Left lung (tissue), 10 donors: Measurements from ENCODE around the gene DAGLA. TPM values are rescaled to one million over a fixed set of nuclear protein-coding genes. Genes with fewer than 3 reads are reported as not detected.

Experiments
- ATAC-seq: fragments of 200-7000 bp; cut with Tn5 transposase; one replicate; pipeline ENCODE4 v1.9.1; 2020; ENCODE audit warnings: moderate library complexity
- DNase-seq, 4 donors: peaks; one replicate each; pipeline ENCODE4 v3.0.0-alpha.2; 2013 to 2020
- H3K27ac ChIP-seq, 2 donors: fragments of 200-600 bp; sonication (generic) in 1 of 2; one replicate each; pipeline versions ENCODE4 v1.5.0 to v1.8.0; 2020 to 2021
- H3K27me3 ChIP-seq, 2 donors: fragments of 200-600 bp; sonication (generic) in 1 of 2; one replicate each; pipeline versions ENCODE4 v1.5.0 to v1.8.0; 2020 to 2021
- H3K36me3 ChIP-seq, 2 donors: fragments of 200-600 bp; sonication (generic) in 1 of 2; one replicate each; pipeline versions ENCODE4 v1.5.0 to v1.8.0; 2020 to 2021
- H3K4me1 ChIP-seq, 2 donors: fragments of 200-600 bp; one replicate each; pipeline ENCODE4 v1.8.0; 2021
- H3K4me3 ChIP-seq, 2 donors: fragments of 200-600 bp; sonication (generic) in 1 of 2; one replicate each; pipeline versions ENCODE4 v1.5.0 to v1.8.0; 2020 to 2021; ENCODE audit warnings: mild to moderate bottlenecking in 1 of 2
- H3K9me3 ChIP-seq, 2 donors: fragments of 200-600 bp; sonication (generic) in 1 of 2; one replicate each; pipeline versions ENCODE4 v1.5.0 to v1.8.0; 2020 to 2021
- intact Hi-C, 2 donors: fragments of 100-400 bp; cut with DNase I; formaldehyde crosslinking; loops; one replicate each; pipeline versions ENCODE4 v1.11.2 to v1.14.2; 2022
- polyA plus RNA-seq, 6 donors: library from polyadenylated mRNA; unstranded; fragments of 120-200 nt; gene quantifications; one replicate each; pipeline ENCODE4 v1.2.1, GENCODE V29; 2013; ENCODE audit not compliant: insufficient read length in 6 of 6
- total RNA-seq, 2 donors: library from RNA; stranded (reverse); fragmentation: NEBNext Ultra II Directional; extraction: Animal tissue kit (Norgen Biotek cat#: 25700); gene quantifications; one replicate each; pipeline ENCODE4 v1.2.1, GENCODE V29; 2021
- TF ChIP-seq, protein P1 (sequence below), 2 donors: fragments of 200-600 bp; sonication (generic) in 1 of 2; IDR thresholded peaks; one replicate each; pipeline versions ENCODE4 v1.5.0 to v1.8.0; 2021; ENCODE audit warnings: antibody characterized with exemption in 2 of 2
- donor health status: DM: no; HTN: yes; CAD: no.
- donor health status: DM: no; HTN: no; CAD: no.

The DAGLA gene
- total and polyA plus RNA-seq, 8 donors: 2.2 to 4.3 (median 3.8) TPM

DNA sequence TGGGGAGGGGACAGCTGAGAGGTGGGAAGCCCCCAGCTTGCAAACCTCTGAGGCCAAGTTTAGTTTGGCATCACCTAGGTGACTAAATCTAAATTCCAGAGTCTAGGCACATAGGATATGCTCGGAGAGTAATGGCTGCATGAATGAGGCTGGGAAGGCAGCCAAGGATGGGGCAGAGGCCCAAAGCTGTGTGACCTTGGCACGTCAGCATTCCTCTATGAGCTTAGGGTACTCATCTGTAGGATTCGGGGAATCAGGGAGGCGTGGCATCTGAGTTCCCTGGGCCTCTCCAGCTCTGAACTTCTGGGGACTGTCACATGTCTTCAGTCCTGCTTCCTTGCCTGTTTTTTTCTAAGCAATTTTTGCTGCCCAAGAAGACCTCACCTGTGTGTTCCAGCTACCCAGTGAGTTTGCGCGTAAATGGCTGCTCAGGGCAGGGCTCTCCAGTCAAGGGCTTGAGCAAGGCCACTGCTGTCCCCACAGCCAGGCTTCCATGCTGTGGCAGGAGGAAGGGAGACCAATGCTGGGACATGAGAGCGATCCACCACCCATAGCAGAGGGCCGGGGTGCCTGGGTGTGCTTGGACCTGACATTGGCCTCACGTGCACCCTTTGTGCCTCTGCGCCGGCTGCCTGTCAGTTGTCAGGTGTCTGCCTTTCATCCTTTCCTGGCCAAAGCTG is 13.9 kb downstream of the DAGLA start:
- no peak overlapping the region for H3K4me3 ChIP-seq
- peak in 1 of 4 donors; percentile 66 for DNase-seq
- no peaks in the 10 kb centered on the region for H3K27me3 ChIP-seq
- peaks cover 28 to 54% of the 10 kb centered on the region in 2 donors for H3K4me1 ChIP-seq
- TF ChIP-seq, protein P1, sequence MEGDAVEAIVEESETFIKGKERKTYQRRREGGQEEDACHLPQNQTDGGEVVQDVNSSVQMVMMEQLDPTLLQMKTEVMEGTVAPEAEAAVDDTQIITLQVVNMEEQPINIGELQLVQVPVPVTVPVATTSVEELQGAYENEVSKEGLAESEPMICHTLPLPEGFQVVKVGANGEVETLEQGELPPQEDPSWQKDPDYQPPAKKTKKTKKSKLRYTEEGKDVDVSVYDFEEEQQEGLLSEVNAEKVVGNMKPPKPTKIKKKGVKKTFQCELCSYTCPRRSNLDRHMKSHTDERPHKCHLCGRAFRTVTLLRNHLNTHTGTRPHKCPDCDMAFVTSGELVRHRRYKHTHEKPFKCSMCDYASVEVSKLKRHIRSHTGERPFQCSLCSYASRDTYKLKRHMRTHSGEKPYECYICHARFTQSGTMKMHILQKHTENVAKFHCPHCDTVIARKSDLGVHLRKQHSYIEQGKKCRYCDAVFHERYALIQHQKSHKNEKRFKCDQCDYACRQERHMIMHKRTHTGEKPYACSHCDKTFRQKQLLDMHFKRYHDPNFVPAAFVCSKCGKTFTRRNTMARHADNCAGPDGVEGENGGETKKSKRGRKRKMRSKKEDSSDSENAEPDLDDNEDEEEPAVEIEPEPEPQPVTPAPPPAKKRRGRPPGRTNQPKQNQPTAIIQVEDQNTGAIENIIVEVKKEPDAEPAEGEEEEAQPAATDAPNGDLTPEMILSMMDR (IDR thresholded peaks at IDR 0.05): no peak
- no peak for ATAC-seq
- intact Hi-C loops: no loop called here
- H3K27ac ChIP-seq: no peak overlapping the region
- H3K9me3 ChIP-seq: no peaks in the 10 kb centered on the region
- no peaks in the 10 kb centered on the region for H3K36me3 ChIP-seq

DNA sequence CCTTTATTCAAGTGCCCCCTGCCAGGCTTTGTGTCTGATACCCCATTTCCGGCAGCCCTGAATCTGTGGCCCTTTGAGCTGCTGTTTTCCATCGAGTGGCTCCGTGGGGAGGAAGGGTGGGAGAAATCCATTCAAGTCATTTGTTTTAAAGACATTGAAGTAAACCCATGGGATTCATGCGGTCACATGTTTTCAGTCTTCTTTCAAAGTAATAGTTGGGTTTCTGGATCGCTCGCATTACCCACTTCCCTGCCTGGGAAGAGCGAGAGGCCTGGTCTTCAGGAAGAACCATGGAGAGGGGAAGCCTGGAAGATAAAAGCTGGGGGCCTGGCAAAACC is 14.4 kb downstream of the DAGLA start:
- peaks cover 28 to 54% of the 10 kb centered on the region in 2 donors for H3K4me1 ChIP-seq
- H3K4me3 ChIP-seq: no peak overlapping the region
- no peaks in the 10 kb centered on the region for H3K36me3 ChIP-seq
- no peaks in the 10 kb centered on the region for H3K9me3 ChIP-seq
- H3K27ac ChIP-seq: peak overlapping the region; percentile 8 to 61
- ATAC-seq: no peak
- no peaks in the 10 kb centered on the region for H3K27me3 ChIP-seq
- DNase-seq: no peak
- intact Hi-C loops: no loop called here
- TF ChIP-seq, protein P1 (IDR thresholded peaks at IDR 0.05): no peak

DNA sequence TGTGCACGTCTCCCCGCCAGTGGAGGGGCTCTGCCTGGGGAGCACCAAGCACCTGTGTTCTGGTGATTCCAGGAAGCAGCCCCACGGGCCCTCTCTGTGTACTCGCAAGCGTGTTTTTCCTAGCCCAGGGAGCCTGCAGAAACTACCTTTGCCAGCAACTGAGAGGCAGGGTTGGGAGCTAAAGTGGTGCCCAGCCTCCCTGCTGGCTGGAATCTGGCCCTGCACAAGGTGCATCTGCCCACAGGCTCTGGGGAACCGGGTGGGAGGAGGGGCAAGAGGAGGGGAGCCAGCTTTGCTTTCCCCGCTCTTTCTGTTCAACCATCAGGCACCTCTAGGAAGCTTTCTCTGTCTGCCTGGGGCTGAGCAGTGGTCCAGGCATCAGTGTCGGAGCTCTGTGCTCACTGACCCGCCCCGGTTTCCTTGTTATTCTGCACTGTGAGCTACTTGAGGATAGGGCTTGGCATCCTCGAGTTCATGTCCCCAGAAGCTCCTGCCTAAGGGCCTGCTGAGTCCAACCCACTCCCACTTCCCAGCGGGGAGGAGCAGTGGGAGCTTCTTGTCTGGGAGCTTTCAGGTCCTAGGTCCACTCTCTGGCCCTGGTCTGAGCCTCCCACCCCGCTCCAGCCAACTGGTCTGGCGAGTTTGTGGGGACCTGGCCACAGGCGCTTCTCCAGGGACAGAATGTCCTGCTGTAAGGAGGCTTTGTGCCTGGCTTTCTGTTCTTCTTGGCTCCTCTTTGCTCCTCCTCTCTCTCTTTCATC is 14.9 kb downstream of the DAGLA start:
- ATAC-seq (peak; percentile 29), DNase-seq (peak in 1 of 4 donors; percentile 62)
- intact Hi-C loops: no loop called here
- peaks cover 28 to 55% of the 10 kb centered on the region in 2 donors for H3K4me1 ChIP-seq
- H3K36me3 ChIP-seq: no peaks in the 10 kb centered on the region
- H3K4me3 ChIP-seq: no peak overlapping the region
- no peaks in the 10 kb centered on the region for H3K9me3 ChIP-seq
- peak overlapping the region; percentile 8 to 61 for H3K27ac ChIP-seq
- no peaks in the 10 kb centered on the region for H3K27me3 ChIP-seq
- TF ChIP-seq, protein P1 (IDR thresholded peaks at IDR 0.05): no peak

DNA sequence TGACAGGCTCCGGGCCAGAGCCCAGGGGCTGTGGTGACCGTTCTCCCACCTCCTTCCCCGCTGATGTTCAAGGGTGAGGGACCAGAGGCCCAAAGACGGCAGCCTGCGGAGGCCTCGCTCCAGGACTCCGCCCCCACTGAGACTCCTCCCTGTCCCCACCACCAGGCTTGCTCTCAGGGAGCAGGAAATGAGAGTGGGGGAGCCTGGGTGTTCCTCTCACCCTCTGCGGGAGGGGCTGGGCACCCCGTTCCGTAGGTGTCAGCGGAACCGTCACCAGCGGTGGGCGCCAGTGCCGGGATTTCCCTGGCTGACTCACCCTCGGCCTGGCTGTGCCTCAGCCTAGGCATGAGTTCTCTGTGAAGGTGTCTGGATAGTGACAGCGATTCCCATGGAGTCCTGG is 15.7 kb downstream of the DAGLA start:
- H3K4me1 ChIP-seq: peaks cover 28 to 61% of the 10 kb centered on the region in 2 donors
- H3K4me3 ChIP-seq: peak overlapping the region in 1 of 2 donors; percentile 13
- H3K27ac ChIP-seq: peak overlapping the region; percentile 8 to 61
- ATAC-seq (peak; percentile 63), DNase-seq (peak in 3 of 4 donors; percentile 56 to 92 (median 84))
- H3K27me3 ChIP-seq: no peaks in the 10 kb centered on the region
- intact Hi-C loops: no loop called here
- H3K9me3 ChIP-seq: no peaks in the 10 kb centered on the region
- TF ChIP-seq, protein P1 (IDR thresholded peaks at IDR 0.05): peak in 1 of 2 donors; percentile 8
- no peaks in the 10 kb centered on the region for H3K36me3 ChIP-seq

DNA sequence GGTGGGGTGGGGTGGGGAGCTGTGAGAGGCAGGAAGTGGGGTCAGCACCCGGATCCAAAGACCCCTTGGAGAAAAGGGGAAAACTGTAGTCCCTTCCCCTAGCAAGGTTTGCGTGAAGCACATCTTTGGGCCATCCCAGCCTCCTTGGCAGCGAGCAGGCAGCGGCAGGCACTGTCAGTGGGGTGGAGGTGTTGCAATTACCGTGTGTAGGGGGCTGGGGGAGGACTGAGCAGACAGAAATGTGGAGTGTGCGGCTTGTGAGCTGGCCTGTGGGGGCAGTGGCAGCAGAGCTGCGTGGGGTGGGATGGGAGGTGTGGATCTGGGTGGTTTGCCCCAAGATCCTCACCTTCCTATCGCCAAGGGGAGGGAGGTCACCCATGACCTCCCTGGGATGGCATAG is 16.4 kb downstream of the DAGLA start:
- Histone ChIP-seq H3K27ac (peak overlapping the region in 1 of 2 donors; percentile 61), H3K4me3 (no peak overlapping the region), H3K4me1 (peaks cover 28 to 68% of the 10 kb centered on the region in 2 donors), H3K27me3 (no peaks in the 10 kb centered on the region), H3K36me3 (no peaks in the 10 kb centered on the region), H3K9me3 (no peaks in the 10 kb centered on the region)
- TF ChIP-seq, protein P1 (IDR thresholded peaks at IDR 0.05): no peak
- no peak for ATAC-seq
- intact Hi-C loops: no loop called here
- peak in 1 of 4 donors; percentile 43 for DNase-seq
